Trophoblast cell (in vitro differentiated cells and primary cell): Measurements from ENCODE around the gene HECTD4.
"Not testable (repeated sequence)": the region's sequence is repeated elsewhere in the genome, so short reads cannot be mapped to it uniquely, and the experiment has no call there.

Source experiments
- DNase-seq, 2 donors: peaks; one replicate each; pipeline ENCODE4 v3.0.0-alpha.2; 2016
- H2AFZ ChIP-seq: 2 replicates; pipeline ENCODE4 v1.6.1; 2013; ENCODE audit warnings: low read length, moderate library complexity, mild to moderate bottlenecking; ENCODE audit not compliant: insufficient read depth, poor library complexity
- H2AK5ac ChIP-seq: 2 replicates; pipeline ENCODE4 v1.6.1; 2013; ENCODE audit warnings: mild to moderate bottlenecking, low read length
- H2BK120ac ChIP-seq: 2 replicates; pipeline ENCODE4 v1.6.1; 2013; ENCODE audit warnings: low read length, mild to moderate bottlenecking, moderate library complexity; ENCODE audit not compliant: insufficient read depth, poor library complexity
- H2BK12ac ChIP-seq: 2 replicates; pipeline ENCODE4 v1.6.1; 2013; ENCODE audit warnings: mild to moderate bottlenecking, low read length, moderate library complexity
- H2BK5ac ChIP-seq: 2 replicates; pipeline ENCODE4 v1.6.1; 2013; ENCODE audit warnings: low read length, low read depth, moderate library complexity, mild to moderate bottlenecking; ENCODE audit not compliant: poor library complexity
- H3K14ac ChIP-seq: 2 replicates; pipeline ENCODE4 v1.6.1; 2013; ENCODE audit warnings: mild to moderate bottlenecking, low read length
- H3K18ac ChIP-seq: 2 replicates; pipeline ENCODE4 v1.6.1; 2013; ENCODE audit warnings: mild to moderate bottlenecking, low read length
- H3K23ac ChIP-seq: 2 replicates; pipeline ENCODE4 v1.6.1; 2013; ENCODE audit warnings: low read length
- H3K27ac ChIP-seq: 2 replicates; pipeline ENCODE4 v1.5.1; 2013; ENCODE audit warnings: low read depth, mild to moderate bottlenecking, inconsistent platforms, low read length, moderate library complexity
- H3K27me3 ChIP-seq: 2 replicates; pipeline ENCODE4 v1.6.1; 2013; ENCODE audit warnings: inconsistent platforms, mild to moderate bottlenecking, low read length, moderate library complexity; ENCODE audit not compliant: insufficient read depth
- H3K36me3 ChIP-seq, 2 experiments: 1 replicate in 1 of 2; 2 replicates in 1 of 2; pipeline ENCODE4 v1.6.1; 2013; ENCODE audit warnings: low read length in 2 of 2, mild to moderate bottlenecking in 2 of 2, moderate library complexity in 1 of 2; ENCODE audit not compliant: insufficient read depth in 2 of 2, control insufficient read depth in 1 of 2
- H3K4ac ChIP-seq: 2 replicates; pipeline ENCODE4 v1.6.1; 2013; ENCODE audit warnings: low read depth, mild to moderate bottlenecking, low read length, moderate library complexity
- H3K4me1 ChIP-seq, 2 experiments: 1 replicate in 1 of 2; 2 replicates in 1 of 2; pipeline ENCODE4 v1.6.1; 2013; ENCODE audit warnings: low read length in 2 of 2, mild to moderate bottlenecking in 2 of 2, moderate library complexity in 1 of 2; ENCODE audit not compliant: insufficient read depth in 2 of 2, control insufficient read depth in 1 of 2
- H3K4me2 ChIP-seq: 2 replicates; pipeline ENCODE4 v1.6.1; 2013; ENCODE audit warnings: inconsistent platforms, mild to moderate bottlenecking, low read length, moderate library complexity
- H3K4me3 ChIP-seq: 2 replicates; pipeline ENCODE4 v1.5.1; 2013; ENCODE audit warnings: mild to moderate bottlenecking, low read depth, low read length, inconsistent platforms
- H3K79me1 ChIP-seq: one replicate; pipeline ENCODE4 v1.6.1; 2013; ENCODE audit warnings: low read length
- H3K79me2 ChIP-seq: 2 replicates; pipeline ENCODE4 v1.6.1; 2013; ENCODE audit warnings: low read length, mild to moderate bottlenecking; ENCODE audit not compliant: control insufficient read depth, insufficient read depth, poor library complexity
- H3K9ac ChIP-seq: 2 replicates; pipeline ENCODE4 v1.6.1; 2013; ENCODE audit warnings: mild to moderate bottlenecking, low read length
- H3K9me3 ChIP-seq: 2 replicates; pipeline ENCODE4 v1.6.1; 2013; ENCODE audit warnings: low read depth, mild to moderate bottlenecking, control low read depth, inconsistent platforms, low read length; ENCODE audit not compliant: insufficient read depth
- H4K12ac ChIP-seq: 2 replicates; pipeline ENCODE4 v1.6.1; 2013; ENCODE audit warnings: low read depth, mild to moderate bottlenecking, low read length, moderate library complexity
- H4K8ac ChIP-seq: 2 replicates; pipeline ENCODE4 v1.6.1; 2013; ENCODE audit warnings: low read depth, mild to moderate bottlenecking, low read length, moderate library complexity
- H4K91ac ChIP-seq: one replicate; pipeline ENCODE4 v1.6.1; 2013; ENCODE audit warnings: low read depth, mild to moderate bottlenecking, low read length, moderate library complexity
- WGBS: extraction: QIAGEN DNeasy Blood & Tissue Kit; methylation state at CpG from one replicate; pipeline ENCODE4 v1.1.7; 2013; ENCODE audit warnings: missing lambda C conversion rate; ENCODE audit not compliant: insufficient read length, insufficient coverage; ENCODE audit errors: extremely low coverage; 5-methylcytosine and 5-hydroxymethylcytosine counted together

The HECTD4 gene

DNA sequence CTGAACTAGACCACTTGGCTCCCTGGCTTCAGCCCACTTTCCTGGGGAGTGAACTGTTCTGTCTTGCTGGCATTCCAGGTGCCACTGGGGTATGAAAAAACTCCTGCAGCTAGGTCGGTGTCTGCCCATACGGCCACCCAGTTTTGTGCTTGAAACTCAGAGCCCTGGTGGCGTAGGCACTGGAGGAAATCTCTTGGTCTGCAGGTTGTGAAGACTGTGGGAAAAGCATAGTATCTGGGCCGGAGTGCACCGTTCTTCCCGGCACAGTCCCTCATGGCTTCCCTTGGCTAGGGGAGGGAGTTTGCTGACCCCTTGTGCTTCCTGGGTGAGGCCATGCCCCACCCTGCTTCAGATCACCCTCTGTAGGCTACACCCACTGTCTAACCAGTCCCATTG is 223.1 kb downstream of the HECTD4 start:
- no peaks in the 10 kb centered on the region for H3K79me1 ChIP-seq
- H2AK5ac ChIP-seq: no peak overlapping the region
- H2AFZ ChIP-seq: no peak overlapping the region
- H3K4me3 ChIP-seq: peak overlapping the region; percentile 36
- H3K27me3 ChIP-seq: no peaks in the 10 kb centered on the region
- H3K4me1 ChIP-seq: no peaks in the 10 kb centered on the region
- H3K79me2 ChIP-seq: no peaks in the 10 kb centered on the region
- no peak overlapping the region for H2BK12ac ChIP-seq
- no peak overlapping the region for H3K9ac ChIP-seq
- no peak overlapping the region for H2BK120ac ChIP-seq
- H3K14ac ChIP-seq: no peak overlapping the region
- H3K4me2 ChIP-seq: no peak overlapping the region
- WGBS: no CpG with 5 or more reads among the region's 6 CpGs
- no peak overlapping the region for H3K23ac ChIP-seq
- no peak overlapping the region for H4K91ac ChIP-seq
- no peak overlapping the region for H4K12ac ChIP-seq
- DNase-seq: no peak
- no peak overlapping the region for H3K4ac ChIP-seq
- no peak overlapping the region for H3K18ac ChIP-seq
- no peak overlapping the region for H2BK5ac ChIP-seq
- no peak overlapping the region for H3K27ac ChIP-seq
- H3K36me3 ChIP-seq: peaks cover 29 to 41% of the 10 kb centered on the region in 2 experiments
- H4K8ac ChIP-seq: no peak overlapping the region
- H3K9me3 ChIP-seq: peaks cover 8% of the 10 kb centered on the region

DNA sequence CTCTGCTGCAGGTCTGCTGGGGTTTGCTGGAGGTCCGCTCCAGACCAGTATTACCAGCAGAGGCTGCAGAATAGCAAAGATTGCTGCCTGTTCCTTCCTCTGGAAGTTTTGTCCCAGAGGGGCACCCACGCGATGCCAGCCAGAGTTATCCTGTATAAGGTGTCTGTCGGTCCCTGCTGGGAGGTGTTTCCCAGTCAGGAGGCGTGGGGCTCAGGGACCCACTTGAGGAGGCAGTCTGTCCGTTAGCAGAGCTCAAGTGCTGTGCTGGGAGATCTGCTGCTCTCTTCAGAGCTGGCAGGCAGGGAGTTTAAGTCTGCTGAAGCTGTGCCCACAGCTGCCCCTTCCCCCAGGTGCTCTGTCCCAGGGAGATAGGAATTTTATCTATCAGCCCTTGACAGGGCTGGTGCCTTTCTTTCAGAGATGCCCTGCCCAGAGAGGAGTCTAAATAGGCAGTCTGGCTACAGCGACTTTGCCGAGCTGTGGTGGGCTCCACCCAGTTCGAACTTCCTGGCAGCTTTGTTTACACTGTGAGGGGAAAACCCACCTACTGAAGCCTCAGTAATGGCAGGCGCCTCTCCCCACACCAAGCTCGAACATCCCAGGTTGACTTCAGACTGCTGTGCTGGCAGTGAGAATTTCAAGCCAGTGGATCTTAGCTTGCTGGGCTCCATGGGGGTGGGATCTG is 223.6 kb downstream of the HECTD4 start:
- not testable (repeated sequence) for H3K4me3 ChIP-seq, H3K9me3 ChIP-seq, H2AFZ ChIP-seq, H2BK5ac ChIP-seq, H3K4me1 ChIP-seq, H3K14ac ChIP-seq, H3K4ac ChIP-seq, H2BK12ac ChIP-seq, H4K12ac ChIP-seq, H3K27ac ChIP-seq, H2BK120ac ChIP-seq, H3K4me2 ChIP-seq, DNase-seq, H3K9ac ChIP-seq, H4K8ac ChIP-seq, H3K23ac ChIP-seq, H3K27me3 ChIP-seq, H4K91ac ChIP-seq, H2AK5ac ChIP-seq, H3K18ac ChIP-seq, H3K79me1 ChIP-seq, H3K79me2 ChIP-seq
- peaks cover 33 to 45% of the 10 kb centered on the region in 2 experiments for H3K36me3 ChIP-seq
- WGBS: no CpG with 5 or more reads among the region's 11 CpGs

DNA sequence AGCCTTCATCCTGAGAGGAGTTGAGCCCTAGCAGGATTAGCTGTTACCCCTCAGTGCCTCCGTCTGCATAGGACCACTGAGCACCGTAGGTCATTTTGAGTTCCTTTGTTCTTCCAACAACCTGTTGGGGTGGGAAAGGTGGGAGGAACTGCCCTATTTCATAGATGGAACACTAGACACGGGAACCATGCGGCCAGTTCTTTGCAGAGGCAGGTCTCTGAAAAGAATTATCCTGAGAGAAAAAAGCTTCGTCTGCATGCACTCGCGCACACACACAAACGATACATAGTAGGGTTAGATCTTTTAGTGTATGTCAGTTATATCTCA is 228.4 kb downstream of the HECTD4 start:
- Histone ChIP-seq H3K14ac (no peak overlapping the region), H3K4me1 (peaks cover 0 to 3% of the 10 kb centered on the region in 2 experiments), H3K27ac (no peak overlapping the region), H3K4me2 (no peak overlapping the region), H4K8ac (no peak overlapping the region), H2BK5ac (no peak overlapping the region), H3K27me3 (no peaks in the 10 kb centered on the region), H4K91ac (no peak overlapping the region), H2BK12ac (no peak overlapping the region), H3K18ac (no peak overlapping the region), H2AK5ac (no peak overlapping the region), H2AFZ (no peak overlapping the region), H3K79me1 (peaks cover 7% of the 10 kb centered on the region), H3K4ac (no peak overlapping the region), H3K79me2 (no peaks in the 10 kb centered on the region), H3K23ac (no peak overlapping the region), H2BK120ac (no peak overlapping the region), H3K9me3 (peaks cover 6% of the 10 kb centered on the region), H3K4me3 (no peak overlapping the region), H3K36me3 (peaks cover 37 to 41% of the 10 kb centered on the region in 2 experiments), H4K12ac (no peak overlapping the region), H3K9ac (no peak overlapping the region)
- no CpG with 5 or more reads among the region's 8 CpGs for WGBS
- DNase-seq: no peak

DNA sequence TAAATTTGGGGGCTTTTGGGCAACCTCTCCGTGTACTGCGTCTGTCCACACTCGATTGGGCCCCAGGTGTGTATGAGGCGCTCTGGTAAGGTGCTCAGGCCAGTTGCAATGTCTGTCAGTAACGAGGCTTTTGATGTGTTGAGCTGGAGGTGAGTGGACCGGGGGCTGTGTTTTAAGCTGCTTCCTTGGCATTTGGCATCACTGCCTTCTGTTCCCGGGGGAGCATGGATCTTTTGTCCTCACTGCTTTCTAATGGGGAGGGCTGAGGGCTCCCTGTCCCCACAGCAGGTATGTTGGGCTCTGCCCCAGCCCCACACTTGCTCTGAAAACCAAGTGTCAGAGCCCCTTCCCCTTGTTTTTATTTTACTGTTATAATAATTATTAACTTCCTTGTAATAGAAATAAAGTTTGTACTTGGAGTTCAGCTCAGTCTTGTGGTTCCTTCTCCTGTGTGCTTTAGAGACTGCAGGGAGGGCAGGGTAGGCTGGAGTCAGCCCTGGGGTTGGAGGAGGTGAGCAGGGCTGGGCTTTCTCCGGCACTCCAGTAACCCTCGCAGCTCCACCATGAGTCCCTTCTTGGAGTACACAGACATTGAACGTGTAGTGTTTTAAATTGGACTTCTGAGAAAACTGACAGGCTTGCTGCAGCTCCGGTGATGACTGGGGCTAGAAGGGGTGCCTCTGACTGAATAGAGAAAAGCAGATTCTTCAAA is 228.9 kb downstream of the HECTD4 start:
- H3K79me1 ChIP-seq: peaks cover 7% of the 10 kb centered on the region
- H2BK120ac ChIP-seq: no peak overlapping the region
- no peak overlapping the region for H2AK5ac ChIP-seq
- H4K91ac ChIP-seq: no peak overlapping the region
- no peak overlapping the region for H3K14ac ChIP-seq
- H3K4me1 ChIP-seq: peaks cover 2 to 7% of the 10 kb centered on the region in 2 experiments
- no peak overlapping the region for H2BK12ac ChIP-seq
- H3K27ac ChIP-seq: no peak overlapping the region
- H3K9ac ChIP-seq: no peak overlapping the region
- no peak for DNase-seq
- no CpG with 5 or more reads among the region's 11 CpGs for WGBS
- H3K9me3 ChIP-seq: peaks cover 4% of the 10 kb centered on the region
- H4K8ac ChIP-seq: no peak overlapping the region
- H3K27me3 ChIP-seq: no peaks in the 10 kb centered on the region
- no peak overlapping the region for H2AFZ ChIP-seq
- H3K18ac ChIP-seq: no peak overlapping the region
- no peak overlapping the region for H3K4me2 ChIP-seq
- H3K36me3 ChIP-seq: peaks cover 32 to 38% of the 10 kb centered on the region in 2 experiments
- no peak overlapping the region for H4K12ac ChIP-seq
- no peak overlapping the region for H3K23ac ChIP-seq
- H3K4ac ChIP-seq: no peak overlapping the region
- H3K4me3 ChIP-seq: no peak overlapping the region
- no peak overlapping the region for H2BK5ac ChIP-seq
- no peaks in the 10 kb centered on the region for H3K79me2 ChIP-seq
